Esophagus muscularis mucosa (tissue), 4 donors: ENCODE results near the gene GLT1D1.

Source experiments
- CTCF ChIP-seq, 3 experiments: fragments of 200-600 bp in 2 of 3; fragments of 450-650 bp in 1 of 3; sonication (generic) in 2 of 3; IDR thresholded peaks; one replicate each; pipeline ENCODE4 v1.5.1; 2017 to 2019; ENCODE audit warnings: antibody characterized with exemption in 3 of 3, mild to moderate bottlenecking in 2 of 3, moderate library complexity in 1 of 3
- EP300 ChIP-seq: sonication (generic); formaldehyde crosslinking; IDR thresholded peaks from one replicate; pipeline ENCODE4 v1.6.1; 2017; ENCODE audit warnings: antibody characterized with exemption
- POLR2A ChIP-seq: fragments of 450-650 bp; IDR thresholded peaks from one replicate; pipeline ENCODE4 v1.6.1; 2017; ENCODE audit warnings: antibody characterized with exemption, moderate library complexity, mild to moderate bottlenecking, low read depth
- POLR2AphosphoS5 ChIP-seq, 2 donors: sonication (generic); formaldehyde crosslinking; IDR thresholded peaks; one replicate each; pipeline ENCODE4 v1.6.1; 2017; ENCODE audit warnings: antibody characterized with exemption in 2 of 2

- no peak for TF ChIP-seq CTCF (IDR thresholded peaks at IDR 0.05)
- TF ChIP-seq POLR2A = no peak
- no peak for TF ChIP-seq POLR2AphosphoS5 (IDR thresholded peaks at IDR 0.05)
- no peak for TF ChIP-seq EP300
Observed at GRCh38 chr12:129005416-129005815, 152.1 kb downstream of the GLT1D1 start.
